ENCODE measurements around the gene FOXL3. TPM values are rescaled to one million over a fixed set of nuclear protein-coding genes. Genes with fewer than 3 reads are reported as not detected.
A peak's percentile ranks its signal among the peaks of the same experiment; 100 is the strongest.

FOXL3 gene
- total RNA-seq, 1 donor from 2014 or later = not detected

GRCh38 chr7:317643-318405 lies 27.9 kb downstream of the FOXL3 start:
- no peak overlapping the region for H3K27ac ChIP-seq
- DNase-seq (peak; percentile 22), ATAC-seq (no peak)

GRCh38 chr7:318476-318875 lies 28.5 kb downstream of the FOXL3 start:
- H3K9me3 ChIP-seq = no peaks in the 10 kb centered on the region
- peak; percentile 5 to 12 for ATAC-seq
- H3K4me1 ChIP-seq = peaks cover 20% of the 10 kb centered on the region
- no peaks in the 10 kb centered on the region for H3K36me3 ChIP-seq
- H3K27me3 ChIP-seq (ENCODE audit: low read depth) = peaks cover 6% of the 10 kb centered on the region
- peak; percentile 46 for DNase-seq
- TF ChIP-seq CTCF (IDR thresholded peaks at IDR 0.05) = no peak
- intact Hi-C loops (cut with DNase I) = no loop called here
- peak overlapping the region; percentile 6 for H3K27ac ChIP-seq
- no peak overlapping the region for H3K4me3 ChIP-seq

More at GRCh38 chr7:317643-318405, 27.9 kb downstream of the FOXL3 start:
- H3K4me3 ChIP-seq = no peak overlapping the region
- H3K27me3 ChIP-seq (ENCODE audit: low read depth) = peaks cover 6% of the 10 kb centered on the region
- H3K4me1 ChIP-seq = peaks cover 20% of the 10 kb centered on the region
- H3K36me3 ChIP-seq = no peaks in the 10 kb centered on the region
- H3K9me3 ChIP-seq = no peaks in the 10 kb centered on the region
- intact Hi-C loops (cut with DNase I) = no loop called here
- TF ChIP-seq CTCF (IDR thresholded peaks at IDR 0.05) = no peak

GRCh38 chr7:318878-319661 lies 29.1 kb downstream of the FOXL3 start:
- peak; percentile 45 to 54 for ATAC-seq

GRCh38 chr7:320297-320696 lies 30.3 kb downstream of the FOXL3 start:
- no peak overlapping the region for H3K4me3 ChIP-seq
- DNase-seq (peak; percentile 26), ATAC-seq (no peak)
- H3K27ac ChIP-seq = no peak overlapping the region
- no peaks in the 10 kb centered on the region for H3K9me3 ChIP-seq
- TF ChIP-seq CTCF (IDR thresholded peaks at IDR 0.05) = no peak
- peaks cover 20% of the 10 kb centered on the region for H3K4me1 ChIP-seq
- intact Hi-C loops (cut with DNase I) = no loop called here
- no peaks in the 10 kb centered on the region for H3K36me3 ChIP-seq
- H3K27me3 ChIP-seq (ENCODE audit: low read depth) = no peaks in the 10 kb centered on the region

More at GRCh38 chr7:318878-319661, 29.1 kb downstream of the FOXL3 start:
- Histone ChIP-seq H3K4me3 (no peak overlapping the region), H3K36me3 (no peaks in the 10 kb centered on the region), H3K9me3 (no peaks in the 10 kb centered on the region), H3K4me1 (peaks cover 20% of the 10 kb centered on the region), H3K27ac (peak overlapping the region; percentile 6), H3K27me3 (ENCODE audit: low read depth) (peaks cover 6% of the 10 kb centered on the region)
- DNase-seq = peak; percentile 40
- intact Hi-C loops (cut with DNase I) = no loop called here
- no peak for TF ChIP-seq CTCF (IDR thresholded peaks at IDR 0.05)

GRCh38 chr7:322111-322671 lies 32.2 kb downstream of the FOXL3 start:
- intact Hi-C loops (cut with DNase I) = no loop called here
- peak; percentile 84 for DNase-seq
- Histone ChIP-seq H3K36me3 (no peaks in the 10 kb centered on the region), H3K27me3 (ENCODE audit: low read depth) (no peaks in the 10 kb centered on the region), H3K27ac (no peak overlapping the region), H3K9me3 (no peaks in the 10 kb centered on the region), H3K4me3 (peak overlapping the region; percentile 17), H3K4me1 (peaks cover 22% of the 10 kb centered on the region)
- peak; percentile 87 for TF ChIP-seq CTCF (IDR thresholded peaks at IDR 0.05)
- peak; percentile 84 to 91 for ATAC-seq
